ENCODE measurements around the gene RSPH9. TPM values are rescaled to one million over a fixed set of nuclear protein-coding genes. Genes with fewer than 3 reads are reported as not detected.
"Not testable (repeated sequence)": the region's sequence is repeated elsewhere in the genome, so short reads cannot be mapped to it uniquely, and the experiment has no call there.

RSPH9 gene
- total and polyA plus RNA-seq, 5 donors from 2014 or later: 0.15 to 1.4 (median 0.91) TPM

DNA sequence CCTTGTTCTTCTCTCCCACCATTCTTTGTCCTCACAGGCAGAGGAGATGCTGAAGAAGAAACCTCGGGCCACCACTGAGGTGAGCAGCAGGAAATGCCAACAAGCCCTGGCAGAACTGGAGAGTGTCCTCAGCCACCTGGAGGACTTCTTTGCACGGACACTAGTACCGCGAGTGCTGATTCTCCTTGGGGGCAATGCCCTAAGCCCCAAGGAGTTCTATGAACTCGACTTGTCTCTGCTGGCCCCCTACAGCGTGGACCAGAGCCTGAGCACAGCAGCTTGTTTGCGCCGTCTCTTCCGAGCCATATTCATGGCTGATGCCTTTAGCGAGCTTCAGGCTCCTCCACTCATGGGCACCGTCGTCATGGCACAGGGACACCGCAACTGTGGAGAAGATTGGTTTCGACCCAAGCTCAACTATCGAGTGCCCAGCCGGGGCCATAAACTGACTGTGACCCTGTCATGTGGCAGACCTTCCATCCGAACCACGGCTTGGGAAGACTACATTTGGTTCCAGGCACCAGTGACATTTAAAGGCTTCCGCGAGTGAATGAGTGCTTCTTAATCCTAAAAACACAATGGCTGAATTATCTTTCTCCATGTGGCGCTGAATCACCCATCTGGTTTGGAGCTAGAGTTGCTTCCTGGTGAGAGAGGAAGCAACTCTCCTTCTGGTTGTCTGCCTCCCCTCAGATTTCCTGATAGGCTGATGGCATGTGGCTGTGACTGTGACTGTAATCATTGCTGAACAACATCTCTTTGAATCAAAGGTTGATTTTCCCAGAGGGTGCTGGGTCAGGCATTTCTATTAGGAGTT lies 4.6 kb upstream of the RSPH9 start:
- Mint-ChIP-seq H3K36me3 (peaks cover 26% of the 10 kb centered on the region), H3K4me3 (peak overlapping the region in 3 of 4 donors; percentile 22 to 81 (median 35)), H3K27ac (peak overlapping the region in 1 of 3 donors; percentile 26), H3K9me3 (no peaks in the 10 kb centered on the region), H3K27me3 (no peaks in the 10 kb centered on the region), H3K4me1 (peaks cover 17 to 72% (median 41%) of the 10 kb centered on the region in 4 donors)
- peaks cover 47% of the 10 kb centered on the region for H3K4me1 ChIP-seq (ENCODE audit: control insufficient read depth, insufficient read depth, low read length, poor library complexity, severe bottlenecking)
- H3K36me3 ChIP-seq (ENCODE audit: control insufficient read depth, insufficient read depth, low read length): peaks cover 36% of the 10 kb centered on the region
- no peaks in the 10 kb centered on the region for H3K9me3 ChIP-seq (ENCODE audit: control insufficient read depth in 2 of 2, low read length in 2 of 2)
- no peaks in the 10 kb centered on the region for H3K27me3 ChIP-seq (ENCODE audit: control insufficient read depth, insufficient read depth, low read length)
- no peak overlapping the region for H3K4me3 ChIP-seq (ENCODE audit: low read depth, low read length)
- no peak overlapping the region for H3K27ac ChIP-seq (ENCODE audit: insufficient read depth, low read length, poor library complexity, severe bottlenecking)
- ATAC-seq (ENCODE audit: low read depth in 2 of 2): no peak
- DNase-seq: no peak

DNA sequence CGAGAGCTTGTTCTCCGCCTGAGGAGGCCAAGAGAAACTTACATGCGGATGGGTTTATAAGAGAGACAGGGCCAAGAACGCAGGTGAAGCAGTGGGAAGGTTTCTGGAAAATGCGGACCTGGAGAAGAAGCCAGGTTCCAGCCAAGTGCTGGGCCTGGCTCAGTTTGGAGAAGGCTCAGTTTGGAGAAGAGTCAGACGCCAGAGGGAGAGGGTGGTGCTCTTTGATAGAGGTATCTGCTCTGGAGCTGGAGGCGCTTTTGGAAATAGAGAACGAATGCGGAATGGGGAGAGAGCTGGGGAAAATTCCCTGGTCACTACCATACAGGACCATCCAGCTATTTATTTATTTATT lies 753 bp downstream of the RSPH9 start:
- peaks cover 10 to 25% (median 19%) of the 10 kb centered on the region in 4 donors for H3K4me1 Mint-ChIP-seq

DNA sequence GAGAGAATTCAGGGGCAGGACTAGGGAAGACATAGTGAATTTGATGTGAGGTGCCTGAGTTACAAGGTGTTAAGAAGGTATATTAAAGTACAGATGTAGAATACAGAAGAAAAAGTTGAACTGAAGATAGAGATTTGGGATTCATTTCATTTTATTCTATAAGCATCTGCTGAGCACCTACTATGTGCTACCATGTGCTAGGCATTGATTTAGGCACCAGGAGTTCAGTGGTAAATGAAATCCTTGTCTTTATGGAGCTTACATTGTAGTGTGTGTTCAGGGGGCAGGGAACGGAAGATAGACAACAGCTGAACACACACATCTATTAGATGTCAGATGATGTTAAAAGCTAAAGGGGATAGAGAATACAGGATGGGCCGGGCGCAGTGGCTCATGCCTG lies 2.8 kb downstream of the RSPH9 start:
- no peaks in the 10 kb centered on the region for H3K27me3 Mint-ChIP-seq
- Histone ChIP-seq H3K27me3 (ENCODE audit: control insufficient read depth, insufficient read depth, low read length) (no peaks in the 10 kb centered on the region), H3K4me3 (ENCODE audit: low read depth, low read length) (no peak overlapping the region), H3K9me3 (ENCODE audit: control insufficient read depth in 2 of 2, low read length in 2 of 2) (no peaks in the 10 kb centered on the region), H3K4me1 (ENCODE audit: control insufficient read depth, insufficient read depth, low read length, poor library complexity, severe bottlenecking) (peaks cover 11% of the 10 kb centered on the region), H3K27ac (ENCODE audit: insufficient read depth, low read length, poor library complexity, severe bottlenecking) (no peak overlapping the region), H3K36me3 (ENCODE audit: control insufficient read depth, insufficient read depth, low read length) (peaks cover under 1% of the 10 kb centered on the region)
- peaks cover 10 to 19% (median 14%) of the 10 kb centered on the region in 4 donors for H3K4me1 Mint-ChIP-seq
- no peaks in the 10 kb centered on the region for H3K9me3 Mint-ChIP-seq
- H3K36me3 Mint-ChIP-seq: peaks cover 6% of the 10 kb centered on the region
- ATAC-seq (ENCODE audit: low read depth in 2 of 2) (no peak), DNase-seq (no peak)
- peak overlapping the region in 1 of 3 donors; percentile 55 for H3K27ac Mint-ChIP-seq
- H3K4me3 Mint-ChIP-seq: no peak overlapping the region

More for the DNA sequence above, 753 bp downstream of the RSPH9 start:
- no peak for ATAC-seq (ENCODE audit: low read depth in 2 of 2)
- H3K27me3 ChIP-seq (ENCODE audit: control insufficient read depth, insufficient read depth, low read length): no peaks in the 10 kb centered on the region
- H3K27ac Mint-ChIP-seq: peak overlapping the region in 1 of 3 donors; percentile 76
- no peaks in the 10 kb centered on the region for H3K9me3 Mint-ChIP-seq
- peaks cover 18% of the 10 kb centered on the region for H3K36me3 ChIP-seq (ENCODE audit: control insufficient read depth, insufficient read depth, low read length)
- peak overlapping the region; percentile 23 for H3K27ac ChIP-seq (ENCODE audit: insufficient read depth, low read length, poor library complexity, severe bottlenecking)
- H3K27me3 Mint-ChIP-seq: no peaks in the 10 kb centered on the region
- peak overlapping the region; percentile 51 for H3K4me3 ChIP-seq (ENCODE audit: low read depth, low read length)
- no peaks in the 10 kb centered on the region for H3K9me3 ChIP-seq (ENCODE audit: control insufficient read depth in 2 of 2, low read length in 2 of 2)
- H3K36me3 Mint-ChIP-seq: peaks cover 13% of the 10 kb centered on the region
- H3K4me3 Mint-ChIP-seq: peak overlapping the region; percentile 80 to 96 (median 84)
- peaks cover 11% of the 10 kb centered on the region for H3K4me1 ChIP-seq (ENCODE audit: control insufficient read depth, insufficient read depth, low read length, poor library complexity, severe bottlenecking)
- DNase-seq: no peak

DNA sequence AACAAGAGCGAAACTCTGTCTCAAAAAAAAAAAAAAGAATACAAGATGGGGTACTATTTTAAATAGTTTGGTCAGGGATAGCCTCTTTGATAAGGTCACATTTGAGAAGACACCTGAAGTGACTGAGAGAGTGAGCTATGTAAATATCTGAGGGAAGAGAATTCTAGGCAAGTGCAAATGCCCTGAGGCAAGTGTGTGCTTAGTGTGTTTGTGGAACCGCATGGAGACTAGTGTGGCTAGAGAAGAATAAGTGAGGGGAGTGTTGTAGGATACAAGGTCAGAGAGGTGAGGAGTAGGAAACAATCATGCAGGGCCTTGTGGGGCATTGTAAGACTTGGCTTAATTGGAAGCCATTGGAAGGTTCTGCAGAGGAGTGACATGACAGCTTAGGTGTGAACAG lies 3.4 kb downstream of the RSPH9 start:
- Histone ChIP-seq H3K4me1 (ENCODE audit: control insufficient read depth, insufficient read depth, low read length, poor library complexity, severe bottlenecking) (peaks cover 11% of the 10 kb centered on the region), H3K9me3 (ENCODE audit: control insufficient read depth in 2 of 2, low read length in 2 of 2) (no peaks in the 10 kb centered on the region), H3K4me3 (ENCODE audit: low read depth, low read length) (no peak overlapping the region), H3K36me3 (ENCODE audit: control insufficient read depth, insufficient read depth, low read length) (no peaks in the 10 kb centered on the region), H3K27me3 (ENCODE audit: control insufficient read depth, insufficient read depth, low read length) (no peaks in the 10 kb centered on the region), H3K27ac (ENCODE audit: insufficient read depth, low read length, poor library complexity, severe bottlenecking) (no peak overlapping the region)
- DNase-seq: no peak
- peaks cover 4% of the 10 kb centered on the region for H3K36me3 Mint-ChIP-seq
- no peak for ATAC-seq (ENCODE audit: low read depth in 2 of 2)
- no peak overlapping the region for H3K4me3 Mint-ChIP-seq
- peaks cover 6 to 17% (median 11%) of the 10 kb centered on the region in 4 donors for H3K4me1 Mint-ChIP-seq
- H3K27ac Mint-ChIP-seq: peak overlapping the region in 1 of 3 donors; percentile 68
- H3K9me3 Mint-ChIP-seq: no peaks in the 10 kb centered on the region
- no peaks in the 10 kb centered on the region for H3K27me3 Mint-ChIP-seq

DNA sequence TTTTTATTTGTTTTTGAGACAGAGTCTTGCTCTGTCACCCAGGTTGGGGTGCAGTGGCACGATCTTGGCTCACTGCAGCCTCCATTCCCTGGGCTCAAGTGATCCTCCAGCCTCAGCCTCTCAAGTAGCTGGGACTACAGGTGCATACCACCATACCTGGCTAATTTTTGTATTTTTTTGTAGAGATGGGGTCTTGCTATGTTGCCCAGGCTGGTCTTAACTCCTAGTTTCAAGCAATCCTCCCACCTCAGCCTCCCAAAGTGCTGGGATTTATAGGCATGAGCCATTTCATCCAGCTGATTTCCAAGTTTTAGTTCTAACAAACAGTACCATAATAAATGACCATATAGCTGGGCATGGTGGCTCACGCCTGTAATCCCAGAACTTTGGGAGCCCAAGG lies 8.0 kb downstream of the RSPH9 start:
- not testable (repeated sequence) for H3K9me3 ChIP-seq (ENCODE audit: control insufficient read depth in 2 of 2, low read length in 2 of 2); H3K27ac ChIP-seq (ENCODE audit: insufficient read depth, low read length, poor library complexity, severe bottlenecking); H3K36me3 Mint-ChIP-seq; H3K4me1 ChIP-seq (ENCODE audit: control insufficient read depth, insufficient read depth, low read length, poor library complexity, severe bottlenecking); DNase-seq; H3K4me3 ChIP-seq (ENCODE audit: low read depth, low read length); H3K27me3 ChIP-seq (ENCODE audit: control insufficient read depth, insufficient read depth, low read length); ATAC-seq (ENCODE audit: low read depth in 2 of 2); H3K27ac Mint-ChIP-seq; H3K4me1 Mint-ChIP-seq; H3K36me3 ChIP-seq (ENCODE audit: control insufficient read depth, insufficient read depth, low read length); H3K4me3 Mint-ChIP-seq; H3K9me3 Mint-ChIP-seq; H3K27me3 Mint-ChIP-seq

DNA sequence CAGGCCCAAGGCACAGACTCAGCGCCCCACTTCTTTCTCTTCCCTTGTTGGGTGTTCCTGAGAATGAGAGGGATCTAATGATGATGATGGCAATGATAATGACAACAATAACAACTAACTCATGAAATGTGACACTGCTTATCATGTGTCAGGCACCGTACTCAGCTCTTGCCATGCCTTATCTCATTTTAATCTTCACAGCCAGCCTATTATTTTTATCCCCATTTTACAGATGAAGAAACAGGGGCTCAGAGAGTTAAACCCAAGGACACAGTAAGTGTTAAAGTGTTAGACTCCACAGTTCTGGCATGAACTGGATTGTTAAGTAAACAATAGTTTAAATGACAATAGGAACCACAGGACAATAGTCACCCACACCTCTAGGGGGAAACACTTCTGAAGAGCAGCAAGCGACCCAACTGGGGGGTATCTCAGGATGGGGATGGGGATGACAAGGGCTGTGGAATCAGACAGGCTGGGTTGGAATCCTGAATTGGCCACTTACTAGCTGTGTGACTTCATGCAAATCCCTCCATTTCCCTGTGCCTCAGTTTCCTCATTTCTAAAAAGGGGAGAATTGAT lies 12.5 kb downstream of the RSPH9 start:
- Mint-ChIP-seq H3K27me3 (peaks cover 10% of the 10 kb centered on the region), H3K4me3 (no peak overlapping the region), H3K4me1 (no peaks in the 10 kb centered on the region), H3K9me3 (peaks cover 0 to 2% (median 0%) of the 10 kb centered on the region in 7 donors), H3K36me3 (no peaks in the 10 kb centered on the region), H3K27ac (no peak overlapping the region)
- no peaks in the 10 kb centered on the region for H3K36me3 ChIP-seq (ENCODE audit: control insufficient read depth, insufficient read depth, low read length)
- no peaks in the 10 kb centered on the region for H3K4me1 ChIP-seq (ENCODE audit: control insufficient read depth, insufficient read depth, low read length, poor library complexity, severe bottlenecking)
- no peaks in the 10 kb centered on the region for H3K9me3 ChIP-seq (ENCODE audit: control insufficient read depth in 2 of 2, low read length in 2 of 2)
- no peak overlapping the region for H3K27ac ChIP-seq (ENCODE audit: insufficient read depth, low read length, poor library complexity, severe bottlenecking)
- ATAC-seq (ENCODE audit: low read depth in 2 of 2) (no peak), DNase-seq (no peak)
- no peak overlapping the region for H3K4me3 ChIP-seq (ENCODE audit: low read depth, low read length)
- no peaks in the 10 kb centered on the region for H3K27me3 ChIP-seq (ENCODE audit: control insufficient read depth, insufficient read depth, low read length)

DNA sequence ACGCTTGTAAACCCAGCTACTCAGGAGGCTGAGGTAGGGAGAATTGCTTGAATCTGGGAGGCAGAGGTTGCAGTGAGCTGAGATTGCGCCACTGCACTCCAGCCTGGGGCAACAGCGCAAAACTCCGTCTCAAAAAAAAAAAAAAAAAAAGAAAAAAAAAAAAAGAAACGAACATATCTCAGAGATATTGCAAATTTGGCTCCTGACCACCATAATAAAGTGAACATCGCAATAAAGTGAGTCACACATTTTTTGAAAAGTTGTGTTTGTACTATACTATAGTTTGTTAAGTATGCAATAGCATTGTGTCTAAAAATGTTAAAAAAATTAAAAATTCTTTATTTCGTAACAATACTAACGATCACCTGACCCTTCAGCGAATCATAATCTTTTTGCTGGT lies 13.3 kb downstream of the RSPH9 start:
- H3K27me3 Mint-ChIP-seq: peaks cover 10% of the 10 kb centered on the region
- no peaks in the 10 kb centered on the region for H3K9me3 ChIP-seq (ENCODE audit: control insufficient read depth in 2 of 2, low read length in 2 of 2)
- peaks cover 0 to 2% (median 0%) of the 10 kb centered on the region in 7 donors for H3K9me3 Mint-ChIP-seq
- no peak for ATAC-seq (ENCODE audit: low read depth in 2 of 2)
- no peaks in the 10 kb centered on the region for H3K4me1 ChIP-seq (ENCODE audit: control insufficient read depth, insufficient read depth, low read length, poor library complexity, severe bottlenecking)
- no peaks in the 10 kb centered on the region for H3K4me1 Mint-ChIP-seq
- H3K27ac ChIP-seq (ENCODE audit: insufficient read depth, low read length, poor library complexity, severe bottlenecking): no peak overlapping the region
- no peak overlapping the region for H3K27ac Mint-ChIP-seq
- no peak overlapping the region for H3K4me3 ChIP-seq (ENCODE audit: low read depth, low read length)
- H3K36me3 ChIP-seq (ENCODE audit: control insufficient read depth, insufficient read depth, low read length): no peaks in the 10 kb centered on the region
- H3K4me3 Mint-ChIP-seq: no peak overlapping the region
- H3K36me3 Mint-ChIP-seq: no peaks in the 10 kb centered on the region
- DNase-seq: no peak
- no peaks in the 10 kb centered on the region for H3K27me3 ChIP-seq (ENCODE audit: control insufficient read depth, insufficient read depth, low read length)

DNA sequence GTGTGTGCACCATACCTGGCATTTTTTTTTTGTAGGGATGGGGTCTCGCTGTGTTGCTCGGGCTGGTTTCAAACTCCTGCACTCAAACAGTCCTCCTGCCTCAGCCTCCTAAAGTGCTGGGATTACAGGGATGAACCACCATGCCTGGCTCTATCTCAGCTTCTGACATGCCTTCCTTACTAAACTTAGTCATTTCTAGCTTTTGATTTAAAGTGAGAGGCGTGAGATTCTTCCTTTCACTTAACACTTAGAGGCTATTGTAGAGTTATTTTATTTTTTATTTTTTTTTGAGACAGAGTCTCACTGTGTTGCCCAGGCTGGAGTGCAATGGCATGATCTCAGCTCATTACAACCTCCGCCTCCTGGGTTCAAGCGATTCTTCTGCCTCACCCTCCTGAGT lies 18.1 kb downstream of the RSPH9 start:
- ATAC-seq (ENCODE audit: low read depth in 2 of 2); H3K27ac ChIP-seq (ENCODE audit: insufficient read depth, low read length, poor library complexity, severe bottlenecking); H3K4me1 ChIP-seq (ENCODE audit: control insufficient read depth, insufficient read depth, low read length, poor library complexity, severe bottlenecking); H3K9me3 ChIP-seq (ENCODE audit: control insufficient read depth in 2 of 2, low read length in 2 of 2); DNase-seq; H3K36me3 ChIP-seq (ENCODE audit: control insufficient read depth, insufficient read depth, low read length); H3K36me3 Mint-ChIP-seq; H3K27me3 ChIP-seq (ENCODE audit: control insufficient read depth, insufficient read depth, low read length); H3K9me3 Mint-ChIP-seq; H3K4me3 Mint-ChIP-seq; H3K27me3 Mint-ChIP-seq; H3K27ac Mint-ChIP-seq; H3K4me3 ChIP-seq (ENCODE audit: low read depth, low read length): not testable (repeated sequence)
- peaks cover 0 to 11% (median 7%) of the 10 kb centered on the region in 4 donors for H3K4me1 Mint-ChIP-seq

Data from CD4-positive, CD25-positive, alpha-beta regulatory T cell (primary cell).